Pericardium fibroblast (primary cell): ENCODE results near the gene OR5M3. TPM values are rescaled to one million over a fixed set of nuclear protein-coding genes. Genes with fewer than 3 reads are reported as not detected.

ENCODE experiments used
- total RNA-seq: library from RNA; depleted of rRNA; stranded (reverse); fragments of >200 nt; gene quantifications from 2 replicates; pipeline ENCODE4 v1.2.3, GENCODE V29; 2015

The OR5M3 gene
- total RNA-seq: not detected in 2 replicates

GRCh38 chr11:56473252-56473651 lies at the start of gene OR5M3:
TSS of gene OR5M3 (minus strand) at chr11:56473352. CDS start at chr11:56470497, 2,855 bp downstream.

DNA sequence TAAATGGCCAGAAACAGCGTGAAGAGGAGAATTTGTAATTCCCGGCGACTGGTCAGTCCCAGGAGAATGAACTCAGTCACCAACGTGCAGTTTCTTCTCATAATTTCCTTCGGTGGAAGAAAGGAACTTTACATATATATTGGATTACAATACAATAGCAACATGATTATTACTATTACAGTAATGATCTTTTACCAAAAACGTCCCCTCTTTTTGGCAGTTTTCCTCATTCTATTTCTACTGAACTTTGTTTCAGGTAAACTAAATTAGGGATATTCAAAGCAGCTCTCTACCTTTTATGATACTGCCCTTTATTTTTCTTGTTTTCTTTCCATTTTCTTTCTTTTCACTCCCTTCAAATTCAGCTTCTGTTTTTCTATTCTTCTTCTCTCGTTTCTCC lies 18.1 kb upstream of the OR5M3 start, which contains the start of gene OR5M8:
Gene OR5M8, minus strand, starts transcription at position 101 of the 400 bp plus-strand sequence. Its CDS starts 0 bp downstream, at position 101.

Other genes starting within 250 kb of the OR5M3 start
- not detected in 2 replicates for gene OR5T2, start 239.1 kb downstream of the OR5M3 start, total RNA-seq
- not detected in 2 replicates for gene OR5T3, start 221.1 kb downstream of the OR5M3 start, total RNA-seq
- not detected in 2 replicates for gene OR5T1, start 199.2 kb downstream of the OR5M3 start, total RNA-seq
- not detected in 2 replicates for gene OR8H1, start 181.1 kb downstream of the OR5M3 start, total RNA-seq
- gene OR8K3, start 158.2 kb downstream of the OR5M3 start, total RNA-seq: not detected in 2 replicates
- not detected in 2 replicates for gene OR8K1, start 127.3 kb downstream of the OR5M3 start, total RNA-seq
- not detected in 2 replicates for gene OR8J1, start 119.1 kb downstream of the OR5M3 start, total RNA-seq
- not detected in 2 replicates for gene OR8U1, start 97.7 kb downstream of the OR5M3 start, total RNA-seq
- not detected in 2 replicates for gene OR5AL1, start 60.7 kb downstream of the OR5M3 start, total RNA-seq
- gene OR5M8, start 18.0 kb upstream of the OR5M3 start, total RNA-seq: not detected in 2 replicates
- gene OR5M11, start 69.9 kb upstream of the OR5M3 start, total RNA-seq: not detected in 2 replicates
- gene OR5M10, start 104.4 kb upstream of the OR5M3 start, total RNA-seq: not detected in 2 replicates
- not detected in 2 replicates for gene OR5M1, start 141.5 kb upstream of the OR5M3 start, total RNA-seq
- not detected in 2 replicates for gene OR5AP2, start 169.1 kb upstream of the OR5M3 start, total RNA-seq
- gene OR5AR1, start 190.3 kb upstream of the OR5M3 start, total RNA-seq: not detected in 2 replicates
- not detected in 2 replicates for gene OR9G1, start 225.7 kb upstream of the OR5M3 start, total RNA-seq